HEK293T (cell line): Measurements from ENCODE around the gene MYBPC3.

Experiments used
- CTBP1 ChIP-seq: fragments of 450-650 bp; IDR thresholded peaks from 2 replicates; pipeline ENCODE4 v1.6.1; 2016; ENCODE audit warnings: borderline replicate concordance
- ELF4 ChIP-seq: fragments of 450-650 bp; IDR thresholded peaks from 2 replicates; pipeline ENCODE4 v1.6.1; 2017; ENCODE audit warnings: antibody characterized with exemption
- NFRKB ChIP-seq: fragments of 450-650 bp; IDR thresholded peaks from 2 replicates; pipeline ENCODE4 v1.6.1; 2016; ENCODE audit warnings: mild to moderate bottlenecking, moderate library complexity
- PKNOX1 ChIP-seq: fragments of 450-650 bp; IDR thresholded peaks from 2 replicates; pipeline ENCODE4 v1.6.1; 2016
- SP1 ChIP-seq: fragments of 450-650 bp; IDR thresholded peaks from 2 replicates; pipeline ENCODE4 v1.6.1; 2017

- no peak for TF ChIP-seq SP1
- no peak for TF ChIP-seq CTBP1
- TF ChIP-seq NFRKB, result no peak
- no peak for TF ChIP-seq PKNOX1
- TF ChIP-seq ELF4, result no peak
These were observed 40.9 kb upstream of the MYBPC3 start for GRCh38 chr11:47393163-47394049.
